ENCODE results near the gene NSRP1.

NSRP1 gene

GRCh38 chr17:30160419-30161172 lies 44.0 kb downstream of the NSRP1 start:
- H3K4me3 ChIP-seq (ENCODE audit: control insufficient read depth, low read depth, low read length), result no peak overlapping the region
- no peak for DNase-seq (ENCODE audit: low read depth)
- TF ChIP-seq CTCF (conservative IDR thresholded peaks at IDR 0.05; ENCODE audit: control insufficient read depth, insufficient read depth, low read depth, low read length), result no peak

- TF ChIP-seq CTCF (conservative IDR thresholded peaks at IDR 0.05; ENCODE audit: control insufficient read depth, insufficient read depth, low read depth, low read length), result no peak
- DNase-seq (ENCODE audit: low read depth), result no peak
- H3K4me3 ChIP-seq (ENCODE audit: control insufficient read depth, low read depth, low read length), result no peak overlapping the region
These were observed 45.0 kb downstream of the NSRP1 start for GRCh38 chr17:30161601-30162000.

- no peak for TF ChIP-seq CTCF (conservative IDR thresholded peaks at IDR 0.05; ENCODE audit: control insufficient read depth, insufficient read depth, low read depth, low read length)
- DNase-seq (ENCODE audit: low read depth), result no peak
- H3K4me3 ChIP-seq (ENCODE audit: control insufficient read depth, low read depth, low read length), result no peak overlapping the region
These were observed 47.9 kb downstream of the NSRP1 start for GRCh38 chr17:30164531-30164930.

- H3K4me3 ChIP-seq (ENCODE audit: control insufficient read depth, low read depth, low read length), result no peak overlapping the region
- TF ChIP-seq CTCF (conservative IDR thresholded peaks at IDR 0.05; ENCODE audit: control insufficient read depth, insufficient read depth, low read depth, low read length), result no peak
- no peak for DNase-seq (ENCODE audit: low read depth)
These were observed 48.5 kb downstream of the NSRP1 start for GRCh38 chr17:30165147-30165546.

GRCh38 chr17:30165960-30166359 lies 49.3 kb downstream of the NSRP1 start:
- DNase-seq (ENCODE audit: low read depth), result no peak
- TF ChIP-seq CTCF (conservative IDR thresholded peaks at IDR 0.05; ENCODE audit: control insufficient read depth, insufficient read depth, low read depth, low read length), result no peak
- H3K4me3 ChIP-seq (ENCODE audit: control insufficient read depth, low read depth, low read length), result no peak overlapping the region

- DNase-seq (ENCODE audit: low read depth), result no peak
- TF ChIP-seq CTCF (conservative IDR thresholded peaks at IDR 0.05; ENCODE audit: control insufficient read depth, insufficient read depth, low read depth, low read length), result no peak
- H3K4me3 ChIP-seq (ENCODE audit: control insufficient read depth, low read depth, low read length), result no peak overlapping the region
These were observed 53.9 kb downstream of the NSRP1 start for GRCh38 chr17:30170415-30170987.

Measured in fibroblast of mammary gland (primary cell).